AG20443 (cell line): ENCODE results near the gene DDX21.
"Not testable (repeated sequence)": the region's sequence is repeated elsewhere in the genome, so short reads cannot be mapped to it uniquely, and the experiment has no call there.

ENCODE experiments used
- DNase-seq: peaks from one replicate; pipeline ENCODE4 v3.0.0; 2012; ENCODE audit warnings: low spot score, mixed read lengths

Gene DDX21

DNA sequence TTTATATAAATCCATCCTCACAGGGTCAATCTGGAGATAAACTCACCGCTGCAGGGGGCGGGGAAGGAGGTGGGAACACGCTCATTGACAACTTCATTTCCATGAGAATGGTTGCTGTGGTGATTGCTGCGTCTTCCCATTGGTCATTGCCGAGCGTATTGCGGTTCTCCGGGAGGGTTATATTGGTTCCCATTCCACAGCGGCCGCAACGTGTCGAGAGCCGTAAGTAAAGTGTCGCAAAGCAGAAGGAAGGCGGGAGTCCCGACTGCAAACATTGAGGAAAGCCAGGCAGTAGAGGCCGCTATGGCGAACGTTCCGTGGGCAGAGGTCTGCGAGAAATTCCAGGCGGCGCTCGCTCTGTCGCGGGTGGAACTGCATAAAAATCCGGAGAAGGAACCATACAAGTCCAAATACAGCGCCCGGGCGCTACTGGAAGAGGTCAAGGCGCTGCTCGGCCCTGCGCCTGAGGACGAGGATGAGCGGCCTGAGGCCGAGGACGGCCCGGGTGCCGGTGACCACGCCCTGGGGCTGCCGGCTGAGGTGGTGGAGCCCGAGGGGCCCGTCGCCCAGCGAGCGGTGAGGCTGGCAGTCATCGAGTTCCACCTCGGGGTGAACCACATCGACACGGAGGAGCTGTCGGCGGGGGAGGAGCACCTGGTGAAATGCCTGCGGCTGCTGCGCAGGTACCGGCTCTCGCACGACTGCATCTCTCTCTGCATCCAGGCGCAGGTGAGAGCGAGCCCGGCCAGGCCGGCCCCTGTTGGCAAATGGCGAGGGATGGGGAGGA lies 32.8 kb downstream of the DDX21 start, which contains the start of gene KIFBP:
Gene KIFBP (plus strand): TSS at position 274 of the 787 bp plus-strand sequence. CDS start 30 bp downstream, at position 304.
- DNase-seq: peak; percentile 97

DNA sequence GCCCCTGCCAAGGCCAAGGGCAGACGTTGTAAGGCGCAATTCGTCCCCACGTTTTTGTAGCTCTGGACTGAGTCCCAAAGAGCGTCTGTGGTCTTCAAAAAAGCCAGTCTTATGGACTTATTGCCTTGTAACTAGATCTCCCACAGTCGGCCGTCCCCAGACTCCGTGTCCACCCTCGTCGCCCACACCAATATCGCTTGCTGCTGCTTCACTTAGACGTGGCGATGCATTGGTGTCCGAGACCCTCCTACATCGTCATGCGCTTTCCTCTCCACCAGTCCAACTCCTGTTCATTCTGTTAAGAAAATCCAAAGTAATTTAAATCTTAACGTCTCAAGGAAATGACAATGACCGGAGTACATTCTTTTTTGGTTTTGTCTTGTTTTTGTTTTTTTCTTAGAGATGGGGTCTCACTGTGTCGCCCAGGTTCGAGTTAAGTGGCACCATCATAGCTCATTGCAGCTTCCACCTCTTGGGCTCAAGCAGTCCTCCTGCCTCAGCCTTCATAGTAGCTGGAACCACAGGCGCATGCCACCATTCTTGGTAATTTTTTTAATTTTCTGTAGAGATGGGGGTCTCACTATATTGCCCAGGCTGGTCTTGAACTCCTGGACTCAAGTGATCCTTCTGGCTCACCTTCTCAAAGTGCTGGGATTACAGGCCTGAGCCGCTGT lies 33.5 kb downstream of the DDX21 start:
- DNase-seq: no peak

DNA sequence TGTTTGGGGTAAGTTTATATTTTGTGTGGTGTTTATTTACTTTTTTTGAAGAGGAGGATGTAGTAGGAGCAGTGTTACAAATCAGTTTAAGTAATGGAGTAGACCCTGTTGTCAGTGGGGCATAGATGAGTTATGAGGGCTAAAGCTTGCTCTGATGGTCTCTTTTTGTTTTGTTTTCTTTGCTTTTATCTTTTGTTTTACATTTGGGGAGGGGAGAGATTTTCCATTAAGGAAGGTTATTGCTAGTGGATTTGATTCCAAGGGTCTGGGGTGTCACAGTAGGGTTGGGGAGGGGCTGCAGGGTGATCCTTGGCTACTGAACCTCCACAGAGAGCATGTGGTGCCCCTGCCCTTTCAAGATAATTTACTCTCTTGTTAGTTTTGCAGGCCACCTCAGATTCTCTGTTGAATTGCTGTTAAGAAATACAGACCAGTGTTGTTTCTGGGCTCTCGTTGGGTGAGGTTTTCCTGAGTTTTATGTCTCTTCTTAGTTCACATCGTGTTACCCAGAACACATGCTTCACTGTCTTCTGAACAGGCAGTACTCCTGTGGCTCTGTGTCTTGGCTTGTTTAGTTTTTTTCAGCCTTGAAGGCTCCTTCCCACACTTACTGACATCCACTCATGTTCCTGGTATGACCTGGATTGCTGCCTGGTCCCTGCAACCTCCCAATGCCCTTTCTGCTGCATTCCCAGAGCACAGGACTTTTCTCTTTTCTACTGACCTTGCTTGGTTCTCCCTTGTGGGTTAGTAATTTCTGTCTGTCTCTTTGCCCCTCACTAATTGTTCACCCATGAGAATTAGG lies 36.9 kb downstream of the DDX21 start:
- DNase-seq: peak; percentile 86

DNA sequence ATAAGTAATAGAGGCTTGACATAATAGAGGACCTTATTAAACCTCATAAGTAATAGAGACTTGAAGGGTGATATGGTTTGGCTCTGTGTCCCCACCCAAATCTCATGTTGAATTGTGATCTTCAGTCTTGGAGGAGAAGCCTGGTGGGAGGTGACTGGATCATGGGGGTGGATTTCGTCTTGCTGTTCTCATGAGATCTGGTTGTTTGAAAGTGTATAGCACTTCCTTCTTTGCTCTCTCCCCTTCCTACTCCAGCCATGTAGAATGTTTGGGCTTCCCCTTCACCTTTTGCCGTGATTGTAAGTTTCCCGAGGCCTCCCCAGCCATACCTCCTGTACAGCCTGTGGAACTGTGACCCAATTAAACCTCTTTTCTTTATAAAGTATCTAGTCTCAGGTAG lies 41.2 kb downstream of the DDX21 start:
- no peak for DNase-seq

DNA sequence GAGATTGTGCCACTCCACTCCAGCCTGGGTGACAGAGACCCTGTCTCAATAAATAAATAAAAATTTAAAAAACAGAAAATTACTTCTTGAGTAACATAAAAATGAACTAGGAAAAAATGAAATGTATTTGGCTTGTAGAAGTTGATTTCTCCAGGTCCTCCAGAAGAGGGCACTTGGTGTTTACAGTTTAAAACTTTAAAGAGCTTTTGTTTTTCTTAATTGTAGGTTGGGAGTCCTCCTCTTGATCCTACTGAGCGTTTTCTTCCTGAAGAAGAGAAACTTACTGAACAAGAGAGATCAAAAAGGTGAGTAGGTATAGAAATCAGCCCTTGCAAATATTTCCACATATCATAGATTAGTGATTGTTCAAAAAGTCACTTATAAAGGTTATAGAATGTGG lies 48.9 kb downstream of the DDX21 start:
- DNase-seq: peak; percentile 44

DNA sequence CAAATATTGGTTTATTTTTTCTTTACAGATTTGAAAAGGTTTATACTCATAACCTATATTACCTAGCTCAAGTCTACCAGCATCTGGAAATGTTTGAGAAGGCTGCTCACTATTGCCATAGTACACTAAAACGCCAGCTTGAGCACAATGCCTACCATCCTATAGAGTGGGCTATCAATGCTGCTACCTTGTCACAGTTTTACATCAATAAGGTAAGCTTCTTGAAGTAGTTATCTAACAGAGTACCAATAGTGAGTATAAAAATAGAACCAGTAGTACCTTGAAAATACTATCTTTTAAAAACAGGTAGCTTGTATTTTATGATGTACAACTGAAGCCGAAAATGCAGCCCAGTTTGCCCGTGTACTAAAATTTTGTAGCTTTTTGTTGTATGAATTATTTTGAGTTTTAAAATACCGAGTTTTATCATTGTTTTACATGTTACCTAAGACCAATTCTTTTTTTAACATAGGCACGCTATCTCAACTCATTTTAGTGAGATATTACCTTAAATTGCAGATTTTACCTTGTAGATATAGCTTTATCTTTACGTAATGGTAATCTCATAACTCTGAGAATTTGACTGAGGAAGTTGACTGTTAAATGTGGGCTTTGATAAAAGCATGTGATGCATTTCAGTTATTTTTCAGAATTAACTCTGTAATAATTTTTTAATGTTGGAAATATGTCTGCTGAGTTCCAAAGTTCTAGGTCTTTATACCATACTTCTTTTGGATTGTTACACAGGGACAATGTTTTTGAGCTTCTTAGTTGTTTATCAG lies 49.9 kb downstream of the DDX21 start:
- DNase-seq: no peak

DNA sequence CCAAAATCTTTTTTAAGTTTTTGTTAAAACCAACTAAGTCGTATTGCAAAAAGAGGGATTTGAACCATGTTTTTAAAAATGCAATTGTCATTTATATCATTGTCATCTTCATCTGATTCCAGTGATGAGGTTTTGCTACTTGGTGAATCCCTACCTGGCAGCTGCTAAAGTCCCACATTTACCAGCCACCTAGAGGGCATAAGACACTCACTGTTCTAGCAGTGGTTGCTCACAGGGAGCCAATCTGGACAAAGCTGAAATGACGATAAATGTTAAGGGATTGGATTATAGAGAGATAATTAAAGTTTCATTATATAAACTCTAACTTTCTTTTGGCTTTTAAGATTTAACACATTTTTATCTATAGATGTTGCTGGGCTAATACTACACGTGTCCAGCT lies 51.3 kb downstream of the DDX21 start:
- DNase-seq: no peak

DNA sequence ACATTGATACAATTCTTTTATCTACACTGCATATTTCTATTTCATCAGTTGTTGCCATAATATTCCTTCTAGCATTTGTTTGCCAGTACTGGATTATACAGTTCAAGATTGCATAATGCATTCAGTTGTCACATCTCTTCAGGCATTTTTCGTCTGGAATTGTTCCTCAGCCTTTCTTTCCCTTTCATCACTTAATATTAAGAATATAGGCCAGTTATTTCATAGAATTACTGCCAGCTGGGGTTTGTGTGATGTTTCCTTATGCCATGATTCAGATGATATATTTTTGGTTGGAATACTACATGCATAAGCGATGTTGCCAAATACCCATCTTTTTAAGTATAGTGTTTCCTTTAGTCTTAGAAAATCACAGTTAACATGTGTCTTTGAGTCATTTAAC lies 53.4 kb downstream of the DDX21 start:
- DNase-seq: peak; percentile 25

DNA sequence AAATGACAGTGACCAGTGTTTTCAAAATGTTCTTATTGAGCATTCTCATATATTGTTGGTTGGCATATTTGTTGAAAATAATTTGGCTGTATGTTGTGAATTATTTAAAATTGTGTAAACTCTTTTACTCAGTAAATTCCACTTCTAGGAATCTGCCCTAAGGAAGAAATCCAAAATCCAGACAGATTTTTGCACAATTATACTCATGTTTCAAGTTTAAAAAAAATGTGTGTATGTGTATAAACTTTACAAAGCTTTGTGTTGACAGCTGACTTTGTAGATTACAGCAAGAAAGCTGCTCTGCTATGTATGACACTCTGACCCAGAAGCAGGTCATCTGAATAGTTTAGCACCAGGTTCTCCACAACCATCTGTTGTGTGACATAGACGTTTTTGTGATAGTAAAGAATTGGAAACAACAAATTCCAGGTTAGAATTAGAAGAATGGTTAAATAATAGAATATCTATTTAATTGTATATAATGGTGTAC lies 54.2 kb downstream of the DDX21 start:
- DNase-seq: no peak

DNA sequence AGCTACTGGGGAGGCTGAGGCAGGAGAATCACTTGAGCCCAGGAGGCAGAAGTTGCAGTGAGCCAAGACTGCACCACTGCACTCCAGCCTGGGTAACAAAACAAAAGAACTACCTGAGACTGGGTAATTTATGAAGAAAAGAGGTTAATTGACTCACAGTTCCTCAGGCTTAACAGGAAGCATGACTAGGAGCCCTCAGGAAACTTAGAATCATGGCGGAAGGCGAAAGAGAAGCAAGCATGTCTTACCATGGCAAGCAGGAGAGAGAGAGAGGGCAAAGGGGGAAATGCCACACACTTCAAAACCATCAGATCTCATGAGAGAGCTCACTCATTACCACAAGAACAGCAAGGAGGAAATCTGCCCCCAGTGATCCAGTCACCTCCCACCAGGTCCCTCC lies 56.8 kb downstream of the DDX21 start:
- not testable (repeated sequence) for DNase-seq

DNA sequence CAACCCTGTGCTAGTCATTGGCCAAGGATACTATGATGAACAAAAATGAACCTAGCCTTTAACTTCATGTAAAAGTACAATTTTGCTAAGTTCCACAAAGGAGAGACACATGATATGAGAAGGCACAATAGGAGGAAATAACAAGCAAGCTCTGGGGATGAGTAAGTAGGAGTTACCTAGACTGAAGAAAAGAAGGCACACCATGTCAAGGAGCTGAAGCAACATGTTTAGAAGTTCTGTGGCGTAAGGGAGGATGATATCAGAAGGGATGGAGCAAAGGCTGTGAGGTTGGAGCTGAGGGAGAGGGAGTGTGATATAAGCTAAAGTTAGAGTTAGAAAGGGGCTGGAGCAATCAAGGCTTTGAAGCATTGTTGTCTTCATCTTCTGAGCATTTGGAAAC lies 58.2 kb downstream of the DDX21 start:
- no peak for DNase-seq

DNA sequence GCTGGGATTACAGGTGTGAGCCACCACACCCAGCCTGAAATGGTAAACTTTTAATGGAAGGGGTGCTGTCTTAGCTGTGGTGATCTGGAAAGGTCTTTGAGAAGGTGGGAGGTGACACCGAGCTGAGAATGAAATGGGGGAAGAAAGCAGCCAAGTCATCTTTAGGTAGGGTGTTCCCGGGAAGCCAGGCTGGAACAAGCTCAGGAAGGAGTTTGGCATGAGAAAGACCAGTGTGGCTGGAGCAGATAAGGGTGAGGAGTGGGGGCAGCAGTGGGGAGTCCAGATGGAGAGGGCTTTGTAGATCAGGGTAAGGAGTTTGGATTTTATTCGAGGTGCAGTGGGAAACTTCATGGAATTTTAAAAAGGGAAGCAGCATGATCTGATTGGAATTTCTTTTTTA lies 62.6 kb downstream of the DDX21 start:
- no peak for DNase-seq

DNA sequence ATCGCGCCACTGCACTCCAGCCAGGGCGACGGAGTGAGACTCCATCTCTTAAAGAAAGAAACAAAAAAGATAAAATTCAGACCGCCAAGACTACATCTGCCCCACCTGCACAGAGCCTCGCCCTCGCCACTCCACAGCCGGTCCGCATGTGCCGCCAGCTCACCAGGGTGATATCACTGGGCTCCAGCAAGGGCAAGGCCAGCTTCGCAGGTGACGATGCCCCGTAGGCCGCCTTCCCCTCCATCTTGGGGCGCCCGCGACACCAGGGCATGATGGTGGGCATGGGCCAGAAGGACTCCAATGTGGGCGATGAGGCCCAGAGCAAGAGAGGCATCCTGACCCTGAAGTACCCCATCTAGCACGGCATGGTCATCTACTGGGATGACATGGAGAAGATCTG lies 66.6 kb downstream of the DDX21 start:
- no peak for DNase-seq

DNA sequence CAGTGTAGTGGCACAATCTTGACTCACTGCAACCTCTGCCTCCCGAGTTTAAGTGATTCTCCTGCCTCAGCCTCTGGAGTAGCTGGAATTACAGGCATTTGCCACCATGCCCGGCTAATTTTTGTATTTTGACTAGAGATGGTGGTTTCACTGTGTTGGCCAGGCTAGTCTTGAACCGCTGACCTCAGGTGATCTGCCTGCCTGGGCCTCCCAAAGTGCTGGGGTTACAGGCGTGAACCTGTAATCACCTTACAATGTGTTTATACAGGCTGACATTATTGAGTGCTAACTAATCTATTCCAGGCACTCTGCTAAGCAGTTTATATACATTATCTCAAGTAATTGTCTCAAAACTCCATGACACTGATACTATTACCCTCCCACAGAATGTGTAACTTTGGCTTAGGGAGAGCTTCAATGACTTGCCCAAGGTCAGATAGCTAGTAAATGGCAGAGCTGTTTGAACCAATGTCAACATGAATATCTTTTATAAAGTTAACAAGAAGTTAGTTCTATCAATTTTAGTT lies 69.5 kb downstream of the DDX21 start:
- no peak for DNase-seq

DNA sequence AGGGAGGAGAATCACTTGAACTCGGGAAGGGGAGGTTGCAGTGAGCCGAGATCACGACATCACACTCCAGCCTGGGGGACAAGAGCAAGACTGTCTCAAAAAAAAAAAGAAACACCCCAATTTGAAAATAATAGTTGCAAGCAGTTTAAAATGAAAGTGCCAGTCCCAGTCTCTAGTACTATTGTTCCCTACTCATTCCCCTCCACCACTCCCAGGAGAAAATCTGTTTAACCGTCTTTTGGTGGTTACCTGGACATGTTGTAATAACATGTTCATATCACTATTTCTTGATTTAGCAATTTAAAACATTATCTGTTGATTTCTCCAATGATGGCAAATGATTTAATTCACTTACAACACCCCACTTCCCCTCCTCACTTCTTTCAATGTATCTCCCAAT lies 77.3 kb downstream of the DDX21 start:
- no peak for DNase-seq
